Naive thymus-derived CD8-positive, alpha-beta T cell (primary cell): ENCODE measurements around the gene DLAT. TPM values are rescaled to one million over a fixed set of nuclear protein-coding genes. Genes with fewer than 3 reads are reported as not detected.
"Not testable (repeated sequence)": the region's sequence is repeated elsewhere in the genome, so short reads cannot be mapped to it uniquely, and the experiment has no call there.

Experiments used
- ATAC-seq, 2 donors: fragments of 150-1000 bp; cut with Tn5 transposase in 1 of 2; sonication (Bioruptor Pico), chemical (Tn5 transposase) in 1 of 2; 1 replicate in 1 of 2; 2 replicates in 1 of 2; pipeline ENCODE4 v1.10.0; 2021; ENCODE audit warnings: mild to moderate bottlenecking in 2 of 2, moderate library complexity in 2 of 2
- POLR2A ChIA-PET: fragments of 350-600 bp; sonication (Branson Sonifier 250); formaldehyde crosslinking; loops from one replicate; lab custom pipeline; 2021; ENCODE audit warnings: antibody characterized with exemption; lab: Charles Lee
- DNase-seq, 10 donors: peaks; one replicate each; pipeline versions ENCODE4 v3.0.0 to v3.0.0-alpha.2; 2020 to 2022
- H3K27ac Mint-ChIP-seq, 10 donors: one replicate each; pipeline ENCODE4 v1.8.0; 2020 to 2022; ENCODE audit warnings: mild to moderate bottlenecking in 10 of 10, mixed read lengths in 10 of 10, moderate library complexity in 4 of 10, inconsistent platforms in 1 of 10
- H3K27me3 Mint-ChIP-seq, 5 donors: one replicate each; pipeline ENCODE4 v1.8.0; 2021 to 2022; ENCODE audit warnings: mixed read lengths in 5 of 5
- H3K36me3 Mint-ChIP-seq, 3 donors: one replicate each; pipeline ENCODE4 v1.8.0; 2020 to 2022; ENCODE audit warnings: mixed read lengths in 3 of 3, mild to moderate bottlenecking in 2 of 3, inconsistent platforms in 1 of 3
- H3K4me1 Mint-ChIP-seq, 4 donors: one replicate each; pipeline ENCODE4 v1.8.0; 2021 to 2022; ENCODE audit warnings: mixed read lengths in 4 of 4
- H3K4me3 Mint-ChIP-seq, 10 donors: one replicate each; pipeline ENCODE4 v1.8.0; 2020 to 2022; ENCODE audit warnings: mild to moderate bottlenecking in 10 of 10, mixed read lengths in 10 of 10, moderate library complexity in 6 of 10, inconsistent platforms in 1 of 10
- H3K9me3 Mint-ChIP-seq, 9 donors: one replicate each; pipeline ENCODE4 v1.8.0; 2020 to 2022; ENCODE audit warnings: mixed read lengths in 9 of 9, mild to moderate bottlenecking in 3 of 9, inconsistent platforms in 1 of 9, moderate library complexity in 1 of 9
- polyA plus RNA-seq, 3 donors: library from polyadenylated mRNA; unstranded; fragments of 300-500 nt; fragmentation: Illumina TruSeq; gene quantifications; one replicate each; pipeline ENCODE4 v1.2.3, GENCODE V29; 2021
- total RNA-seq, 8 experiments: library from RNA in 2 of 8; stranded (reverse) in 2 of 8; gene quantifications; one replicate each; pipeline ENCODE4 v1.2.3 and lab custom pipeline; 2021 to 2026

Gene DLAT
- total and polyA plus RNA-seq, 5 experiments from 2014 or later: 20.0 to 26.1 (median 22.4) TPM

DNA sequence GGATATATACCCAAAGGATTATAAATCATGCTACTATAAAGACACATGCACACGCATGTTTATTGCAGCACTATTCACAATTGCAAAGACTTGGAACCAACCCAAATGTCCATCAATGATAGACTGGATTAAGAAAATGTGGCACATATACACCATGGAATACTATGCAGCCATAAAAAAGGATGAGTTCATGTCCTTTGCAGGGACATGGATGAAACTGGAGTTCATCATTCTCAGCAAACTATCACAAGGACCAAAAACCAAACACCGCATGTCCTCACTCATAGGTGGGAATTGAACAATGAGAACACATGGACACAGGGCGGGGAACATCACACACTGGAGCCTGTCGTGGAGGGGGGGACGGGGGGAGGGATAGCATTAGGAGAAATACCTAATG, 13.8 kb upstream of the DLAT start:
- H3K9me3 Mint-ChIP-seq, H3K36me3 Mint-ChIP-seq, DNase-seq, POLR2A ChIA-PET, H3K27ac Mint-ChIP-seq, ATAC-seq, H3K4me3 Mint-ChIP-seq, H3K4me1 Mint-ChIP-seq: not testable (repeated sequence)
- peaks cover 0 to 23% (median 4%) of the 10 kb centered on the region in 5 donors for H3K27me3 Mint-ChIP-seq

DNA sequence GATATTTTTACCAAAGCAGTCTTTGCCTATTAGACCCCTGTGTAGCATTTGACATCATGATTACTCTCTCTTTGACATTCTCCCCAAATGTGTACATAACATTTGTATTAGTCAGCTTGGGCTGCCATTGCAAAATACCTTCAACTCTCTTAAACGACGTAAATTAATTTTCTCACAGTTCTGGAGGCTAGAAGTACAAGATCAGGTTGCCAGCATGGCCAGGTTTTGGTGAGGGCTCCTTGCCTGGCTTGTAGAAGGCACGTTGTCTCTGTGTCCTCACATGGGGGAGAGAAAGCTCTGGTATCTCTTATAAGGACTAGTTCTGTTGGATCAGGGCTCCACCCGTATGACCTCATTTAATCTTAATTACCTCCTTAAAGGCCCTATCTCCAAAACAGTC, 12.3 kb upstream of the DLAT start:
- no peaks in the 10 kb centered on the region for H3K4me1 Mint-ChIP-seq
- ATAC-seq (no peak), DNase-seq (no peak)
- H3K27me3 Mint-ChIP-seq: peaks cover 0 to 11% (median 2%) of the 10 kb centered on the region in 5 donors
- H3K36me3 Mint-ChIP-seq: no peaks in the 10 kb centered on the region
- H3K9me3 Mint-ChIP-seq: peaks cover 0 to 2% (median 0%) of the 10 kb centered on the region in 9 donors
- POLR2A ChIA-PET: no interaction called here
- H3K27ac Mint-ChIP-seq: no peak overlapping the region
- no peak overlapping the region for H3K4me3 Mint-ChIP-seq

DNA sequence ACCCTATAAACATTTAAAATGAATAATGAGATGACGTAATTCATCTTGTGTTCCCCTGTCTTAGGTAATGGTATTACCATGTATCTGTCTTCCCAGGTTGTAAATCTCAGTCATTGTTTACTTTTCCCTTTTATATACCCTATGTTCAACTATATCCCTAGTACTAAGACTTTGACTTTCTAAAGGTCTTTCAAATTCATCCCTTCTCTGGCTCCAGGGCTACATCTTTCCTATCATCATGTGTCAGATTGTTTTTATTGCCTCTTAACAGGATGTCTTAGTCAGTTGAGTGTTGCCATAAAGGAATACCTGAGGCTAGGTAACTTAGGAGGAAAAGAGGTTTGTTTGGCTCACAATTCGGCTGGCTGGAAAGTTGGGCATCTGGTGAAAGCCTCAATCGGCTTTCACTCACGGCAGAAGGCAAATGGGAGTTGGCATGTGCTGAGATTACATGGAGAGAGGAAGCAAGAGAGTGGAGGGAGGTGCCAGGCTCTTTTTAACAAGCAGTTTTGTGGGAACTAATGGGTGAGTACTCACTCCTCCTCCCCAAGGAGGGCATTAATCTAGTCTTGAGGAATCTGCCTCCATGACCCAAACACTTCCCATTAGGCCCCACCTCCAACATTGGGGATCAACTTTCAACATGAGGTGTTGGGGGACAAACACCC, 11.6 kb upstream of the DLAT start:
- no peak overlapping the region for H3K27ac Mint-ChIP-seq
- POLR2A ChIA-PET: no interaction called here
- no peaks in the 10 kb centered on the region for H3K4me1 Mint-ChIP-seq
- DNase-seq (no peak), ATAC-seq (no peak)
- H3K9me3 Mint-ChIP-seq: peaks cover 0 to 2% (median 0%) of the 10 kb centered on the region in 9 donors
- H3K4me3 Mint-ChIP-seq: no peak overlapping the region
- H3K27me3 Mint-ChIP-seq: peaks cover 0 to 7% (median 0%) of the 10 kb centered on the region in 5 donors
- no peaks in the 10 kb centered on the region for H3K36me3 Mint-ChIP-seq

DNA sequence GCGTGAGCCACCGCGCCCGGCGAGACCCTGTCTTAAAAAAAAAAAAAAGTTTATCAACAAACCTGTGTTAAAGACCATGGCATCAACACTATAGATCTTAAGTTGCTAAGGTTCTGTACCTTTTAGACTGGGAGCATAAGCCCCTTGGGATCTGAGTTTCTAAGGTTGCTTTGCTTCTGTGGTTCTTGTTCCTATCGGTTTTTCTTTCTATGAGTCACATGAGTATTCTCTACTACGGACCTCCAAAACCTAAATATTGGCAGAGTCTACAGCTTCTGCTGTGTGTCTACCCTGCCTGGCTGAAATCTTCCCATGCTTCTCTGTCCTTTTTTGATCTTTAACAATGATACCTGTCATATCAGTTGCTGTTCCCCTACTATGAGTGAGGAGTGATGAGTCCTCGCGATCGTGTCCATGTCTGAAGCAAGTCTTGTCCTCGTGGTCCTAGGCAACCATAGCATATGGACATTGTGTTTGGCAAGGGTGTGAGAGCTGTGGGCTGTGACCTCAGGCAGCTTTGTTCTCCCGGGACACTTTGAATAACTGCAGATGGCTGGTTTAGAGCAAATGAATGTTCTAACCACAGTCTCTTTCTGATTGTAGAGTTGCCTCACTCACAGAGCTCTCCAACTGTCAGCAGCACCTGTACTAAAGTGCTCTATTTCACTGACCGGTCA, 9.0 kb upstream of the DLAT start:
- DNase-seq (no peak), ATAC-seq (no peak)
- Mint-ChIP-seq H3K27me3 (no peaks in the 10 kb centered on the region), H3K4me3 (no peak overlapping the region), H3K4me1 (no peaks in the 10 kb centered on the region), H3K27ac (peak overlapping the region in 3 of 10 donors; percentile 16 to 41 (median 23)), H3K36me3 (peaks cover 0 to 2% (median 0%) of the 10 kb centered on the region in 3 donors), H3K9me3 (no peaks in the 10 kb centered on the region)
- POLR2A ChIA-PET: no interaction called here

DNA sequence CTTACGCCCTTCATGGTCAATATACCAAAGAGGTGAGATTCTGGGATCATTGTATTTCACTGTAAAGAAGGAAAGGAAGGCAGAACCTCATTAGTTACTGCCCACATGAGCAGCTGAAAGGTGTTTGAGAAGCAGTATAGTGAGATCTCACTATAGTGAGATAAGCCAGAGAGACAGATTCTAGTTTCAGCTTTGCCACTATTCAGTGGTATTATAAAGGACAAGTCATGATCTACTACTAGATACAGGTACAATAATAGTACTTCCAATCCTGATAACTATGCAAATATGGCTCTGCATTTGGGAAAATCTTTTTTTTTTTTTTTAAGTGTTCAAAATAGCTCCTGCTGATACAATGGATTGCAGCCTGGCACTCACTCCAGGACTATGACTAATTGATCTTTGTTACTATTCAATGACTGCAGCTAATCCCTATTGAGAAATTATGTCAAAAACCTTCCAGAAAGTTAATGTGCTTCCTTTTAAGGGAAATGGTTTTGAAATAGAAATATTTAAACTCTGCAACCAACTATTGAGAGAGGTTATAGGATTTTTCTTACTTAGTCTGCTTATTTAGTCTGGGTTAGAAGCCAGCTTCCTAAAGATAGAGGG, 8.3 kb upstream of the DLAT start:
- DNase-seq (no peak), ATAC-seq (no peak)
- POLR2A ChIA-PET: no interaction called here
- Mint-ChIP-seq H3K4me1 (no peaks in the 10 kb centered on the region), H3K27me3 (no peaks in the 10 kb centered on the region), H3K27ac (peak overlapping the region in 1 of 10 donors; percentile 41), H3K4me3 (no peak overlapping the region), H3K9me3 (no peaks in the 10 kb centered on the region), H3K36me3 (peaks cover 0 to 2% (median 0%) of the 10 kb centered on the region in 3 donors)

DNA sequence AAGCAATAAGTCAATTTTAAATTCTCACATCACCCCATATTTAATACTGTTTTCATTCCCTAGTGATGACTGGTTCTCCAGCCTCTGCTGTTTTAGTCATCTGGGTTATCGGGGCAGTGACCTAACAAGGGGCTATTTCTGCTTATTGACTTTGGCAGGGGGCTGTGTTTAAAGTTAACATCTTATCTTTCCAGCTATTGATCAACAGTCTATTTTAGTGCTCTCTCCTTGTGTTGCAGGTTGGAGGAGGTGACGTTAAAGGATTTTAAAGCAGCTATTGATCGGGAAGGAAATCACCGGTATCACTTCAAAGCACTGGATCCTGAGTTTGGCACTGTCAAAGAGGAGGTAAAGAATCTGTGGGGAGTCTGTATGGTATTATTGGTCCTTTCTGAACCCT, 7.7 kb upstream of the DLAT start:
- POLR2A ChIA-PET: no interaction called here
- H3K4me1 Mint-ChIP-seq: peaks cover 0 to 3% (median 0%) of the 10 kb centered on the region in 4 donors
- H3K36me3 Mint-ChIP-seq: peaks cover 0 to 2% (median 0%) of the 10 kb centered on the region in 3 donors
- H3K4me3 Mint-ChIP-seq: no peak overlapping the region
- no peaks in the 10 kb centered on the region for H3K9me3 Mint-ChIP-seq
- peak overlapping the region in 1 of 10 donors; percentile 19 for H3K27ac Mint-ChIP-seq
- ATAC-seq (no peak), DNase-seq (no peak)
- H3K27me3 Mint-ChIP-seq: no peaks in the 10 kb centered on the region

DNA sequence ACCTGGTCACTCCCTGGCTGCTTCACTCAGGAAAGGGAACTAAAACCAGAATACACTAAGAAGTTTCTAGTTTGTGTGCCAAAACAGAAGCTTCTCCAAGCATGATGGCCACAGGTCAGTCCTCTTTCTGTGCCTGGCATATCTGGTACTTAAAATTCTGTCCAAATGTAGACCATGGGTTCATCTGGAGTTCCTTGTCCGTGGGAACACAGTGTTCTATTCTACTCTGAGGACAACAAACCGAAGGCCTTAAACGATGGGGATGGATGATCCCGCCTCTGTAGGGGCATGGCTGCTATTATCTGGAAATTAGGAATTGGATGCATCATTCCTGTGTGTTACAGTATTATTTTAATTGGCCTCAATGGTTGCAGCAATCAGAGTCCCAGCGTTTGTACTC, 6.1 kb upstream of the DLAT start:
- ATAC-seq: no peak
- Mint-ChIP-seq H3K27me3 (no peaks in the 10 kb centered on the region), H3K4me3 (no peak overlapping the region), H3K36me3 (peaks cover 0 to 2% (median 0%) of the 10 kb centered on the region in 3 donors), H3K9me3 (no peaks in the 10 kb centered on the region), H3K4me1 (peaks cover 5 to 11% (median 10%) of the 10 kb centered on the region in 4 donors), H3K27ac (no peak overlapping the region)
- POLR2A ChIA-PET: no interaction called here
- DNase-seq: no peak

DNA sequence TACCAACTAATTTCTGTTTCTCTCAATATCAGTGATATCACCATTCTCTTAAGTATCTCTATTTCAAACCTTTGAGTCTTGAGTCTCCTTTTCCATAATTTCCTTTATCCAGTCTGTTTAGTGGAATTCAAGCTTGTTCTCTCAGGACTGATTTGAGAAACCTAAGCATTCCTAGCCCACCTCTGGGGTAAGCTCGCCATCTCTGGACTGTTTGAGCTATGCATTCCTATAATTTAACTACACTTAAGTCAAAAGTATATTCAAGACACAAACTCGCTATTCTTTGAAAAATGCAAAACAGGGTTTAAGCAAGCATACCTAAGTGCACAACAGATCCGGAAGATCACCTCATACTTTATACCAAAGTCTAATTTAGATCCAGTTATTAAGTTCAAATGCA, 2.1 kb upstream of the DLAT start:
- Mint-ChIP-seq H3K4me3 (peak overlapping the region in 9 of 10 donors; percentile 6 to 55 (median 39)), H3K4me1 (peaks cover 10 to 29% (median 26%) of the 10 kb centered on the region in 4 donors), H3K27me3 (no peaks in the 10 kb centered on the region), H3K36me3 (peaks cover 0 to 6% (median 0%) of the 10 kb centered on the region in 3 donors), H3K27ac (peak overlapping the region in 9 of 10 donors; percentile 17 to 82 (median 53)), H3K9me3 (no peaks in the 10 kb centered on the region)
- POLR2A ChIA-PET: no interaction called here
- no peak for ATAC-seq
- DNase-seq: no peak

DNA sequence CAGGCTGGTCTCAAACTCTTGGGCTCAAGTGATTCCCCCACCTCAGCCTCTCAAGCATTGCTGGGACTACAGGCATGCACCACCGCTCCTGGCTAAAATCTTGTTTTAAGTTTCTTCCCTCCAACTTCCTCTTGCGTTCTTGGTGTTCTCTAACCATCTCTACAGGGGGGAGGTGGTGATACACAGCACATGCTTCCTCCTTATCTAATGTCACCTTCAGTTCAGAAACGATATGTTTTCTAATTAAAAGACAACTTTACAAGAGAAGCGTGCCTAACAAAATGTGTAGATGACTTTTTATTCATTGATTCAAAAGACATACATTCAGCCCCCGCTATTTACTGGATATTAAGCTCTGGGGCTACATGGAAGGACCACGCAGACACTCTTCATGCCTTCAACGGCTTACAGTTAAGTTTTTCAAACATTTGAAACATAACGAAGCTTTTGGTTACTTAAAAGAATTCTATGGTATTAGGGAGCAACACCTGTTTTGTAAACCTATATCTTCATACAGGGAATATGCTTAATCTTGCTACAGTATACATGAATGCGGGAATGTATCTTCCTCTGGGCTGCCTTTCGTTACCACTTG, 933 bp upstream of the DLAT start:
- H3K4me3 Mint-ChIP-seq: peak overlapping the region; percentile 98 to 100 (median 100)
- no peaks in the 10 kb centered on the region for H3K27me3 Mint-ChIP-seq
- H3K36me3 Mint-ChIP-seq: peaks cover 0 to 14% (median 8%) of the 10 kb centered on the region in 3 donors
- H3K27ac Mint-ChIP-seq: peak overlapping the region; percentile 92 to 100 (median 99)
- POLR2A ChIA-PET: interaction anchor here (0.8 to 2.4 kb wide), 4 partner anchors 63 to 98 kb away, joined by 3 to 9 read pairs (median 4); no protein-coding TSS in a partner anchor
- ATAC-seq: peak; percentile 20 to 46
- H3K9me3 Mint-ChIP-seq: no peaks in the 10 kb centered on the region
- DNase-seq: peak in 3 of 10 donors; percentile 30 to 37 (median 36)
- peaks cover 12 to 32% (median 28%) of the 10 kb centered on the region in 4 donors for H3K4me1 Mint-ChIP-seq

DNA sequence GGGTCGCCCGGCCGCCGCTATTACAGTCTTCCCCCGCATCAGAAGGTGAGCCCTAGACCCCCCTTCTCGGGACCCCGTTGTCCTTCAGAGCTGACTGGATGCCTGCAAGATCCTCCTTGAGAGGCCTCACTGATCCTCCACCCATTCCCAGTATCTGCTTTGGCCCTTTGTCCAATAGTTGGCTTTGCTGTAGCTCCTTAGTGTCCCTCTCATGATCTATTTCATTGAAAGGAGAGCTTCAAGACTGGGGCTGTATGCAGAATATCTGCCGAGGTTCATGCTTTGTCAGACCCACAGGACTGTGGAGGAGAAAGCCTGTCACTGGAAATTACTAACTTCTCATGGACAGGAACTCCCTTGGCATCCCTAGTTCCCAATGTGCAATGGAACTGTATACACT, 499 bp downstream of the DLAT start:
- peaks cover 3 to 28% (median 8%) of the 10 kb centered on the region in 3 donors for H3K36me3 Mint-ChIP-seq
- H3K9me3 Mint-ChIP-seq: no peaks in the 10 kb centered on the region
- H3K27me3 Mint-ChIP-seq: no peaks in the 10 kb centered on the region
- POLR2A ChIA-PET: interaction anchor here (0.9 to 2.4 kb wide), 2 partner anchors 50 to 99 kb away, joined by 3 to 9 read pairs; no protein-coding TSS in a partner anchor
- no peak for DNase-seq
- peak overlapping the region; percentile 98 to 100 (median 100) for H3K4me3 Mint-ChIP-seq
- ATAC-seq: no peak
- peaks cover 16 to 36% (median 32%) of the 10 kb centered on the region in 4 donors for H3K4me1 Mint-ChIP-seq
- peak overlapping the region; percentile 92 to 100 (median 99) for H3K27ac Mint-ChIP-seq

DNA sequence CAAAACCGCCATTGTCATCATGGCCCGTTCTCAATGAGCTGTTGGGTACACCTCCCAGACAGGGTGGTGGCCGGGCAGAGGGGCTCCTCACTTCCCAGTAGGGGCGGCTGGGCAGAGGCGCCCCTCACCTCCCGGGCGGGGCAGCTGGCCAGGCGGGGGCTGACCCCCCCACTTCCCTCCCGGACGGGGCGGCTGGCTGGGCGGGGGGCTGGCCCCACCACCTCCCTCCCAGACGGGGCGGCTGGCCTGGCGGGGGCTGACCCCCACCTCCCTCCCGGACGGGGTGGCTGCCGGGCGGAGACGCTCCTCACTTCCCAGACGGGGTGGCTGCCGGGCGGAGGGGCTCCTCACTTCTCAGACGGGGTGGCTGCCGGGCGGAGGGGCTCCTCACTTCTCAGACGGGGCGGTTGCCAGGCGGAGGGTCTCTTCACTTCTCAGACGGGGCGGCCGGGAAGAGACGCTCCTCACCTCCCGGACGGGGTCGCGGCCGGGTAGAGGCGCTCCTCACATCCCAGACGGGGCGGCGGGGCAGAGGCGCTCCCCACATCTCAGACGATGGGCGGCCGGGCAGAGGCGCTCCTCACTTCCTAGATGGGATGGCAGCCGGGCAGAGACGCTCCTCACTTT, 1.7 kb downstream of the DLAT start:
- POLR2A ChIA-PET, H3K27me3 Mint-ChIP-seq, DNase-seq, ATAC-seq, H3K4me3 Mint-ChIP-seq, H3K9me3 Mint-ChIP-seq, H3K27ac Mint-ChIP-seq: not testable (repeated sequence)
- H3K36me3 Mint-ChIP-seq: peaks cover 3 to 38% (median 8%) of the 10 kb centered on the region in 3 donors
- peaks cover 16 to 36% (median 32%) of the 10 kb centered on the region in 4 donors for H3K4me1 Mint-ChIP-seq

DNA sequence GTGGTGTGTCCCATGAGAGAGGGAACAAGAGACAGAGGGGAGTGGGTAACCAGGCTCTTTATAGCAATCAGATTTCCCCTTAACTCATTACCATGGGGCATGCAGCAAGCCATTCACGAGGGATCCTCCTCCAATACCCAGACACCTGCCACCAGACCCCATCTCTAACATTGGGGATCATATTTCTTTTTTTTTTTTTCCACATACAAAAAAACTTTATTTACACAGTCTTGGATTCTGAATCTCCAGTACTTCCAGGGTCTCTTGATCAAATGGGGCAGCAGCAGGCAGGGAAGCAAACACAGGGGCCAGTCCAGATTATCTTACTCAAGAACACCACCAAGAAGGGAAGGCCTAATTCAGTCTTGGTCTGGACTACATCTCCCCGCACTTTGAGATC, 4.3 kb downstream of the DLAT start:
- no peak for DNase-seq
- Mint-ChIP-seq H3K4me3 (no peak overlapping the region), H3K9me3 (no peaks in the 10 kb centered on the region), H3K4me1 (peaks cover 12 to 25% (median 17%) of the 10 kb centered on the region in 4 donors), H3K27me3 (no peaks in the 10 kb centered on the region), H3K36me3 (peaks cover 3 to 59% (median 11%) of the 10 kb centered on the region in 3 donors), H3K27ac (peak overlapping the region in 1 of 10 donors; percentile 29)
- POLR2A ChIA-PET: no interaction called here
- no peak for ATAC-seq
